T-helper 1 cell treated with Interleukin-12 subunit alpha and Interleukin-12 subunit beta and Interleukin-4 antibody, amounts not matched to agents 30 μg/mL and 1 μg/mL, for 36 hours (primary cell): ENCODE measurements around the gene ZSCAN20.

Experiments used
- H3K27ac Mint-ChIP-seq: one replicate; pipeline ENCODE4 v1.8.0; 2021; ENCODE audit warnings: mild to moderate bottlenecking, mixed read lengths
- H3K27me3 Mint-ChIP-seq: one replicate; pipeline ENCODE4 v1.8.0; 2021; ENCODE audit warnings: low read depth, mixed read lengths
- H3K36me3 Mint-ChIP-seq: one replicate; pipeline ENCODE4 v1.8.0; 2021; ENCODE audit warnings: low read depth, mixed read lengths
- H3K4me1 Mint-ChIP-seq: one replicate; pipeline ENCODE4 v1.8.0; 2021; ENCODE audit warnings: low read depth, mixed read lengths
- H3K4me3 Mint-ChIP-seq: one replicate; pipeline ENCODE4 v1.8.0; 2021; ENCODE audit warnings: mild to moderate bottlenecking, moderate library complexity, mixed read lengths
- H3K9me3 Mint-ChIP-seq: one replicate; pipeline ENCODE4 v1.8.0; 2021; ENCODE audit warnings: mixed read lengths

The ZSCAN20 gene

DNA sequence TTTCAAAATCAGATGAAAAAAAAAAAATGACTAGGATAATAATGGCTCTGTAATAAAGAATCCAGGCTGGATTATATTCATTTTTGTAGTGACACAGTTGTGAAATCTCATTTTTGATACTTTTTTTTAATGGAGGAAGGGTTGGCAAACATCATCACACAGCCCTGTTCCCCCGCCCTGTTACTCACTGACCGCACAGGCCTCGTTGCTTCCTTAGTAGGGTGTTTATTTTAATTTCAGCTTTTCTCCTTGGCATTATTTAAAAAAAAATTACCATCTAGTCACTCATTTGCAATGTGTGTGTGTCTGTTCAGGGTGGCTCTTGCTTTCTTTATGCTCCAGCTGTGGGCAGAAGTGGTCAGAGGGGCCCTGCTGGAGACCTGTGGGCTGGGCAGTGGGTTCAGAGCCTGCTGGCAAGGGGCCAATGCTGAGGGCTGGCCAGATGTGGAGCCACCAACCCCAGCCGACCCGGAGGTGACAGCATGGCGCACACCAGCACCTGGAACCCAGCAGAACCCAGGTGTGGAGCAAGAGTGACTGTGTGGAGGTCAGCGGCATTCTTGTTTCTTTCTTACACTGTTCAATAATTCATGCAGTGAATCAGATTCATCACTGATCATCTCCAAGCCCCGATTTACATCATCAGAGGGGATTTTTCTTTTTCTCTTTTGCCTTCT is 44.6 kb downstream of the ZSCAN20 start:
- H3K4me1 Mint-ChIP-seq: no peaks in the 10 kb centered on the region
- no peak overlapping the region for H3K4me3 Mint-ChIP-seq
- H3K9me3 Mint-ChIP-seq: no peaks in the 10 kb centered on the region
- no peak overlapping the region for H3K27ac Mint-ChIP-seq
- H3K27me3 Mint-ChIP-seq: peaks cover 5% of the 10 kb centered on the region
- H3K36me3 Mint-ChIP-seq: no peaks in the 10 kb centered on the region

DNA sequence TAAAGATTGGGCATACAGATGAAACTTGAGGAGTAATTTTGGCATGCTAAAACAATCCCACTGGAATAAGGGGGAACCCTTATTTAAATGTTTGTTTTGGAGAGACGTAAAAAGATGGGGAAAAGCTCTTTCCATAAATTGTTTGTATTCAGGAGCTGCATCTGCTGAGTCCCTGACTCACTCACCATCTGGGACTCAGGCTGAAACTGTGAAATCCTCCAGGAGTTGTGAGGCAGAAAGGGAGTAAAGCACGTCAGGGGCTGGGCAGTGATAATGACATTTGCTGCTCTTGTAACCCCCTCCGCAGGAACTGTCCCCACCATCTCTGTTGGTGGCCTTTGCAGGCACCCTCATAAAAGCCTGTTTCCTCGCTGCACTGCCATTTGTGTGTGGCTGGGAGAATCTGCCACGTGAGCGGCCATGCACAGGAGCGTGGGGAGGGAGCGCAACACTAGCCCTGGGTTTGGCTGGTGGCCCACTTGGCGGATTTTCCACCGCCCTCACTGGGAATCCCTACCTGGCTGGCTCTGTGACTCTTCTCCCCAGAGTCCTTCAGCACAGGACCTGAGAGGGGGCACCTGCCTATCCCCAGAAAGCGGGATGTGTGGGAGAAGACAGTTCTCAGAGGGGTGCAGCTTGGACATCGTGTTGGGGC is 45.3 kb downstream of the ZSCAN20 start:
- Mint-ChIP-seq H3K4me1 (no peaks in the 10 kb centered on the region), H3K27me3 (peaks cover 5% of the 10 kb centered on the region), H3K4me3 (no peak overlapping the region), H3K36me3 (no peaks in the 10 kb centered on the region), H3K27ac (no peak overlapping the region), H3K9me3 (no peaks in the 10 kb centered on the region)

DNA sequence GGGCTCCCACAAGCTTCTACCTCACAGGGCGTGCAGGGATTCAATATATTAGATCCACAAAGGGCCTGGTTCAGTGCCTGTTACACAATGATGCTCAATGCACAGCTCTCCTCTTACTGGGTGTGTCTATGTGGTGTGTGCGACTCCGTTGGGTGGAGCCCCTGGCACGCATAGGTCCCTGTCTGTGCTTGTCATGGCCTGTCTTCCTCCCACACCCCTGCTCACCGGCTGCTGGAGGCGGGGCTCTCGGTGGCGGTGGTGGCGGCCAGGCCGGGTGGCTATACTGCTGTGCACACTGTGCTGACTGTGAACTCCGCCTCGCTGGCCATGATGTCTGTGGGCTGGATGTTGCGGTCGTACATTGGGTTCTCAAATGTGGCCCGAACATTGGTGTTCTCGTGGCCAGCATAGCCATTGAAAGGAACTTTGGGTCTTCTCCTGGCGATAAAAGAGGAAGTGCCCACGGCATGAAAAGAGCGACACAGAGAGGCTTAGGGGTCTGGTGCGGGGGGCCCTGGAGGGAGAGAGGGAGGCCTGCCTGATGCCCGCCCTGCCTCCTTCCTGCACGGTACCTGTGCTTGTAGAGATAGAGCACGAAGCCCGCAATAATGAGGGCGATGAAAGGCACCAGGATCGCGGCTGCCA is 46.9 kb downstream of the ZSCAN20 start:
- no peaks in the 10 kb centered on the region for H3K36me3 Mint-ChIP-seq
- H3K27me3 Mint-ChIP-seq: no peaks in the 10 kb centered on the region
- no peak overlapping the region for H3K4me3 Mint-ChIP-seq
- no peaks in the 10 kb centered on the region for H3K4me1 Mint-ChIP-seq
- H3K27ac Mint-ChIP-seq: no peak overlapping the region
- no peaks in the 10 kb centered on the region for H3K9me3 Mint-ChIP-seq

DNA sequence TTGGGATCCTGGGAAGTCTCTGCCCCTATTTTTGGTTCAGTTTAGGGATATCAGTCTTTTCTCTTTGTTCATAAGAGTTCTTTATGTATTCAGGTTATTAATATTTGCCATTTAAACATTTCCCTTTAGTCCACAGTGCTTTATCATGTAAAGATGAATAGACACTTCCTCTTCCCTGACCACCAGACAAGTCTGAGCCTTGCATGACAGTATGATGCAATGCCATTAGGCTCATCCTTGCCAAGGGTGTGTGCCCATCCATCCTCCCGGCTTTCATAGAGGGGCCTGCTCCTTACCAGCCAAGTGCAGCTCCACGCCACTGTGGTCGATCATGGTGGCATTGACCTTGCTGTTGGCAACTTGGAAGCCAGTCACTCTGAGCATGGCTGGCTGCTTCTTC is 52.1 kb downstream of the ZSCAN20 start:
- H3K27me3 Mint-ChIP-seq: no peaks in the 10 kb centered on the region
- H3K36me3 Mint-ChIP-seq: no peaks in the 10 kb centered on the region
- no peaks in the 10 kb centered on the region for H3K9me3 Mint-ChIP-seq
- no peak overlapping the region for H3K4me3 Mint-ChIP-seq
- H3K27ac Mint-ChIP-seq: no peak overlapping the region
- no peaks in the 10 kb centered on the region for H3K4me1 Mint-ChIP-seq

DNA sequence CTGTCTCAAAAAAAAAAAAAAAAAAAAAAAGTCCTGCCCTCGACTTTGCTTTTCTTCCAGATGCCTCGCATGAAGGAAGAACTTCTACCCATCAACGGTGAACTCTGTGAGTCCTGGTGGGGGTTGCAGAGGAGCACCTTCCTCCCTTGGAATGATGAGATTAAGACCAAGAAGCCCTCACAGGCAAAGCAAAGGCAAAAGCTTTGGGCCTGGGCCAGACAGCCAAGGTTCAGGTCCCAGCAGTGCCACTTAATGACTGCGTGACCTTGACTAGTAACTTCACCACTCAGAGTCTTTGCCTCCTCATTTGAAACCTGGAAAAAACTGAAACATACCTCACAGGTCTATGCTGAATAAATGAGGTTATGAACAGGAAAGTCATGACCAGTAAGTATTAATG is 55.5 kb downstream of the ZSCAN20 start:
- no peak overlapping the region for H3K27ac Mint-ChIP-seq
- no peaks in the 10 kb centered on the region for H3K9me3 Mint-ChIP-seq
- no peaks in the 10 kb centered on the region for H3K4me1 Mint-ChIP-seq
- peaks cover 7% of the 10 kb centered on the region for H3K27me3 Mint-ChIP-seq
- no peaks in the 10 kb centered on the region for H3K36me3 Mint-ChIP-seq
- no peak overlapping the region for H3K4me3 Mint-ChIP-seq

DNA sequence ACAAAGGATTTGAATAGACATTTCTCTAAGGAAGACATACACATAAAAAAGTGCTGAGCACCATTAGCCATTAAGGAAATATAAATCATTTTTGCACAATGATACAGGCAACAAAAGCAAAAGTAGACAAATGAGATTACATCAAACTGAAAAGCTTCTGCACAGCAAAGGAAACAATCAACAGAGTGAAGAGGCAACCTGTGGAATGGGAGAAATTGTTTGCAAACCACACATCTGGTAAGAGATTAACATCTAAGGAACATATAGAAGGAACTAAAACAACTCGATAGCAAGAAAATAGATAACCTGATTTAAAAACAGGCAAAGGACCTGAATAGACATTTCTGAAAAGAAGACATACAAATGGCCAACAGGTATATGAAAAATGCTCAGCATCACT is 57.5 kb downstream of the ZSCAN20 start:
- no peaks in the 10 kb centered on the region for H3K4me1 Mint-ChIP-seq
- no peaks in the 10 kb centered on the region for H3K9me3 Mint-ChIP-seq
- H3K27ac Mint-ChIP-seq: no peak overlapping the region
- H3K27me3 Mint-ChIP-seq: peaks cover 7% of the 10 kb centered on the region
- no peak overlapping the region for H3K4me3 Mint-ChIP-seq
- no peaks in the 10 kb centered on the region for H3K36me3 Mint-ChIP-seq

DNA sequence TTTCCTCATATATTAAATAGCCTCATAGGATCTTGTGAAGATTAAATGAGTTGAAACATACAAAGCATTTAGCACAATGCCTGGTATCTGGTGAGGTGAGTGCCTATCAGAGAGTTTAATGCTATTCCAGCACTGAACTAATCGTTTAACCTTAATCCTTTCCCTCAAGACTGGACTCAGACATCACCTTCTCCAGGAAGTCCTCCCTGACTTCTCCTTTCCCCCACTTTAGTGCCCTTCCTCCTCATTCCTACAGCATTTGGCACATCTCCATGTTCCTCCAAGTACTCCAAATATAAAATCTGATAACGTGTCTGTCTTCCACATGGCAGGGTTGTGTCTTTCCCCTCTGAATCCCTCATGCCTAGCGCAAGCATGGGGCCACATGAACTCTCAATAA is 59.8 kb downstream of the ZSCAN20 start:
- peaks cover 7% of the 10 kb centered on the region for H3K27me3 Mint-ChIP-seq
- H3K27ac Mint-ChIP-seq: no peak overlapping the region
- H3K4me3 Mint-ChIP-seq: no peak overlapping the region
- H3K4me1 Mint-ChIP-seq: no peaks in the 10 kb centered on the region
- no peaks in the 10 kb centered on the region for H3K36me3 Mint-ChIP-seq
- no peaks in the 10 kb centered on the region for H3K9me3 Mint-ChIP-seq

DNA sequence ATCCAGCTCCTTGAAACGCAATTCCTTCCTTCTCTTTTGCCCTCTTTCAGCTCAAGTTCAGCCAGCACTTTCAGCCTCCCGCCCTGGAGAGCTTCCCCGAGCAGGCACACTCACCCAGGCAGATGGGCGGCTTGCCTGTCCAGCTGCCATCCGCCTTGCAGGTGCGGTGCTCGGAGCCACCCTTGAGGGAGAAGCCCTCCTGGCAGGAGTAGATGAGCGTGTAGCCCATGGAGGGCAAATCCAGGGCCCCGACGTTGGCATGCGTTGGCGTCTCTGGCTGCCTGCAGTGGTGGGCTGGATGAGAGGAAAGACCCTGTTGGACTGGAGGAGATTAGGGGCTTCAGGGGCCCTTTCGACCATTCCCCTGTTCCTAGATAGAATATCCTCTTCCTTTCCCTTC is 60.5 kb downstream of the ZSCAN20 start:
- Mint-ChIP-seq H3K27ac (no peak overlapping the region), H3K4me3 (no peak overlapping the region), H3K36me3 (no peaks in the 10 kb centered on the region), H3K27me3 (peaks cover 7% of the 10 kb centered on the region), H3K4me1 (no peaks in the 10 kb centered on the region), H3K9me3 (no peaks in the 10 kb centered on the region)

DNA sequence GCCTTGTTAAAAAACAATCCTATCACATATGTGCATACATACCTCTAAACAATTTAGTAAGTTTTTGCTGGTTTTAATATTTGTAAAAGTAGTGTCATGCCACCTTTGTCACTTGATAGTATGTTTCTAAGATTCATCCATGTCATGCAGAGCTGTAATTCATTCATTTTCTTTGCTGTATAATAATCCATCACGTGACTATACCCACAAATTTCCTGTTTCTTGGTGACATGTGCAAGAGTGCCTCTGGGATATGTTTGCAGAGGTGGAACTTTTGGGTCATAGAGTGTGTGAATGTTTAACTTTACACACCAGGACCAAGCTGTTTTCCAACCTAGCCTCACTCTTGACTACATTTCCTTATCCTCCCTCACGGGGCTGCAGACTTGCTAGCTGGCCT is 62.9 kb downstream of the ZSCAN20 start:
- Mint-ChIP-seq H3K4me1 (no peaks in the 10 kb centered on the region), H3K27me3 (peaks cover 3% of the 10 kb centered on the region), H3K27ac (no peak overlapping the region), H3K36me3 (no peaks in the 10 kb centered on the region), H3K9me3 (no peaks in the 10 kb centered on the region), H3K4me3 (no peak overlapping the region)

DNA sequence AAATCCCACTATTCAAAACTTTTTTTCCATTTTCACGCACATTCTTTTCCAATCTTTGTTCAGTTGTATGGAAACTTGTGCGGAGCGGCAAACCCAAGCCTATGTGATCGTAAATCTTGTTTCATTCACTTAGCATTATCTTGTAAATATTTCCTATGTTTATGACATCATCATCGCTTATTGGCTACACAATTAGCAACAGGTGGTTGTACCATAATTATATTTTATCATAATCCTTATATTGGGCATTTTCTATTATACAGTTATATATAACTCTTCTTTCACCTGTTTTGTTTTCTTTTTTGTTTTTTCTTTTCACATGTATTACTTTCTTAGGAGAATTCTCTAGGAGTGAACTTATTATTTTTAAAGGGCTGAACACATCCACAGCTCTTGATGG is 65.4 kb downstream of the ZSCAN20 start:
- Mint-ChIP-seq H3K4me1 (no peaks in the 10 kb centered on the region), H3K27ac (no peak overlapping the region), H3K36me3 (no peaks in the 10 kb centered on the region), H3K4me3 (no peak overlapping the region), H3K27me3 (no peaks in the 10 kb centered on the region), H3K9me3 (no peaks in the 10 kb centered on the region)

DNA sequence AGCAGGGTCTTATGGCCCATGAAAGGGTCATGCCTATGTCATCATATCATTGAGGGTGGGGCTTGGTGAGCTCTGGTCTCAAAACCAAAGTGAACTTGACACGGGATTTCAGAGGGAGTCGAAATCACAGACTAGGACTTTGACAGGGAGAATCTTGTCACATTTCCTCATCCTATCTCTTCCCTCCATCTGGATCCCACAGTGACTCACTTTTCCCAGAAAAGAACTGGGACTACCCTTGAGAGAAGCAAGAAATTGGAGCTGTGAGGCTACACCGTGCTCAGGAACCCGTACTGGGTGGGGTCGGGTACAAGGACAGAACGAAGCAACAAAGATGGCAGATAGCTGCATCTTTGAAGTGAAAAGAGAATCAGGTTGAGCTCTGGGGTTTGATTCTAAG is 69.5 kb downstream of the ZSCAN20 start:
- Mint-ChIP-seq H3K9me3 (no peaks in the 10 kb centered on the region), H3K36me3 (no peaks in the 10 kb centered on the region)

More for the DNA sequence above, 69.5 kb downstream of the ZSCAN20 start:
- H3K27me3 Mint-ChIP-seq: no peaks in the 10 kb centered on the region
- H3K4me1 Mint-ChIP-seq: no peaks in the 10 kb centered on the region
- no peak overlapping the region for H3K27ac Mint-ChIP-seq
- H3K4me3 Mint-ChIP-seq: no peak overlapping the region
